ENCODE measurements around the gene ORM1.
A peak's percentile ranks its signal among the peaks of the same experiment; 100 is the strongest.

Gene ORM1

GRCh38 chr9:114287763-114288192 lies 35.1 kb upstream of the ORM1 start:
- no peak for DNase-seq

- DNase-seq, result peak; percentile 84
These were observed 34.5 kb upstream of the ORM1 start for GRCh38 chr9:114288193-114289091.

- DNase-seq, result no peak
These were observed 33.8 kb upstream of the ORM1 start for GRCh38 chr9:114289106-114289505.

- no peak for DNase-seq
These were observed 33.1 kb upstream of the ORM1 start for GRCh38 chr9:114289571-114290481.

GRCh38 chr9:114290561-114290986 lies 32.3 kb upstream of the ORM1 start:
- no peak for DNase-seq

GRCh38 chr9:114291064-114291474 lies 31.8 kb upstream of the ORM1 start:
- peak; percentile 66 for DNase-seq

- DNase-seq, result no peak
These were observed 30.9 kb upstream of the ORM1 start for GRCh38 chr9:114291886-114292590.

- no peak for DNase-seq
These were observed 28.2 kb upstream of the ORM1 start for GRCh38 chr9:114294664-114295063.

GRCh38 chr9:114296338-114296737 lies 26.6 kb upstream of the ORM1 start:
- no peak for DNase-seq

GRCh38 chr9:114299286-114300152 lies 23.4 kb upstream of the ORM1 start:
- no peak for DNase-seq

- DNase-seq, result no peak
These were observed 22.6 kb upstream of the ORM1 start for GRCh38 chr9:114300153-114300845.

- no peak for DNase-seq
These were observed 21.8 kb upstream of the ORM1 start for GRCh38 chr9:114300846-114301797.

GRCh38 chr9:114301798-114302565 lies 20.9 kb upstream of the ORM1 start:
- no peak for DNase-seq

- DNase-seq, result no peak
These were observed 20.2 kb upstream of the ORM1 start for GRCh38 chr9:114302727-114303126.

GRCh38 chr9:114303571-114303970 lies 19.3 kb upstream of the ORM1 start:
- no peak for DNase-seq

- no peak for DNase-seq
These were observed 18.9 kb upstream of the ORM1 start for GRCh38 chr9:114303977-114304376.

GRCh38 chr9:114304416-114305188 lies 18.3 kb upstream of the ORM1 start:
- DNase-seq, result no peak

GRCh38 chr9:114307899-114308267 lies 15.0 kb upstream of the ORM1 start:
- peak; percentile 51 for DNase-seq

Measured in fibroblast of skin of abdomen (primary cell).